Endothelial cell of umbilical vein (primary cell): ENCODE data around the gene CEP128. TPM values are rescaled to one million over a fixed set of nuclear protein-coding genes. Genes with fewer than 3 reads are reported as not detected.

Experiments
- BruUV-seq: library from RNA; stranded (reverse); fragments of 400-500 nt; replicated peaks from 2 replicates; lab custom pipeline; 2021; lab: Mats Ljungman, UMichigan
- CTCF ChIA-PET: fragments of 300-600, 350-600 bp; sonication (Branson Sonifier 250); formaldehyde crosslinking; loops from one replicate; lab custom pipeline; 2021; ENCODE audit warnings: antibody characterized with exemption, inconsistent platforms; lab: Charles Lee
- POLR2A ChIA-PET: fragments of 300-600, 350-600 bp; sonication (Branson Sonifier 250); formaldehyde crosslinking; loops from one replicate; lab custom pipeline; 2021; ENCODE audit warnings: antibody characterized with exemption, inconsistent platforms; lab: Charles Lee
- DNase-seq: peaks from one replicate; pipeline ENCODE4 v3.0.0-alpha.2; 2011; ENCODE audit warnings: low read depth, low spot score
- FAIRE-seq: peaks from 2 replicates; lab custom pipeline; 2011; peaks lifted over from hg19 to GRCh38; lab: Jason Lieb, UNC
- H2AFZ ChIP-seq: 2 replicates; pipeline ENCODE4 v1.6.0; 2012; ENCODE audit warnings: low read depth, low read length, control low read depth, inconsistent platforms
- H3K27ac ChIP-seq: 2 replicates; pipeline ENCODE4 v1.5.1; 2011; ENCODE audit warnings: low read depth, mild to moderate bottlenecking, control low read depth, low read length, moderate library complexity; ENCODE audit not compliant: insufficient read depth
- H3K27me3 ChIP-seq, 2 experiments: 2 replicates each; pipeline versions ENCODE4 v1.6.0 to v1.6.1; 2011; ENCODE audit warnings: low read length in 2 of 2, mixed read lengths in 1 of 2; ENCODE audit not compliant: control insufficient read depth in 2 of 2, insufficient read depth in 2 of 2
- H3K36me3 ChIP-seq, 2 experiments: 2 replicates in 1 of 2; 3 replicates in 1 of 2; pipeline ENCODE4 v1.5.1; 2011; ENCODE audit warnings: low read length in 2 of 2, mild to moderate bottlenecking in 1 of 2, moderate library complexity in 1 of 2; ENCODE audit not compliant: control insufficient read depth in 2 of 2, insufficient read depth in 2 of 2; ENCODE audit errors: extremely low read depth in 1 of 2
- H3K4me1 ChIP-seq: 3 replicates; pipeline ENCODE4 v1.5.1; 2011; ENCODE audit warnings: mild to moderate bottlenecking, low read length; ENCODE audit not compliant: control insufficient read depth, insufficient read depth; ENCODE audit errors: extremely low read depth
- H3K4me2 ChIP-seq: 2 replicates; pipeline ENCODE4 v1.6.1; 2011; ENCODE audit warnings: low read length, control low read depth, mixed read lengths; ENCODE audit not compliant: insufficient read depth
- H3K4me3 ChIP-seq, 3 experiments: fragments of 200-600 bp in 1 of 3; sonication (generic), shearing (Covaris generic) in 1 of 3; replicated peaks in 1 of 3; 2 replicates each; pipeline ENCODE4 v1.5.1; 2011 to 2016; ENCODE audit warnings: control low read depth in 3 of 3, low read length in 3 of 3, mild to moderate bottlenecking in 2 of 3, inconsistent platforms in 1 of 3, low read depth in 1 of 3, moderate library complexity in 1 of 3; ENCODE audit not compliant: insufficient read depth in 1 of 3
- H3K79me2 ChIP-seq: 2 replicates; pipeline ENCODE4 v1.6.0; 2012; ENCODE audit warnings: low read length, inconsistent platforms; ENCODE audit not compliant: control insufficient read depth, insufficient read depth
- H3K9ac ChIP-seq: replicated peaks from 2 replicates; pipeline ENCODE3; 2011; ENCODE audit warnings: low read length, control low read depth; ENCODE audit not compliant: insufficient read depth; ENCODE audit errors: extremely low read depth
- H3K9me1 ChIP-seq: replicated peaks from 3 replicates; pipeline ENCODE4 v1.6.0; 2011; ENCODE audit warnings: mild to moderate bottlenecking, low read length; ENCODE audit not compliant: control insufficient read depth, insufficient read depth; ENCODE audit errors: extremely low read depth
- H3K9me3 ChIP-seq: replicated peaks from 2 replicates; pipeline ENCODE4 v1.5.1; 2012; ENCODE audit warnings: low read length, inconsistent platforms; ENCODE audit not compliant: control insufficient read depth, insufficient read depth
- H4K20me1 ChIP-seq: replicated peaks from 2 replicates; pipeline ENCODE3; 2011; ENCODE audit warnings: mild to moderate bottlenecking, low read length; ENCODE audit not compliant: control insufficient read depth, insufficient read depth; ENCODE audit errors: extremely low read depth
- CTCF ChIP-seq, 2 donors: IDR thresholded peaks; 1 replicate in 1 of 2; 2 replicates in 1 of 2; pipeline ENCODE4 v1.5.1; 2011; ENCODE audit warnings: low read length in 2 of 2, mild to moderate bottlenecking in 2 of 2, moderate library complexity in 2 of 2, control low read depth in 1 of 2, inconsistent platforms in 1 of 2, low read depth in 1 of 2; ENCODE audit not compliant: insufficient read depth in 1 of 2; ENCODE audit errors: extremely low read depth in 1 of 2
- EZH2 ChIP-seq: IDR thresholded peaks from 2 replicates; pipeline ENCODE4 v1.6.1; 2012; ENCODE audit warnings: borderline replicate concordance, low read depth, mild to moderate bottlenecking, moderate library complexity, low read length, inconsistent platforms; ENCODE audit not compliant: severe bottlenecking
- FOS ChIP-seq: IDR thresholded peaks from 2 replicates; pipeline ENCODE4 v1.6.1; 2011; ENCODE audit warnings: mild to moderate bottlenecking, low read length, moderate library complexity, borderline replicate concordance; ENCODE audit not compliant: insufficient read depth
- GATA2 ChIP-seq: IDR thresholded peaks from 2 replicates; pipeline ENCODE4 v1.7.0; 2011; ENCODE audit warnings: low read depth, mild to moderate bottlenecking, moderate library complexity, mixed read lengths, low read length; ENCODE audit not compliant: insufficient read length, insufficient read depth
- JUN ChIP-seq: IDR thresholded peaks from 2 replicates; pipeline ENCODE4 v1.6.1; 2011; ENCODE audit warnings: borderline replicate concordance, low read depth; ENCODE audit not compliant: insufficient read length, insufficient read depth
- MAX ChIP-seq: IDR thresholded peaks from 2 replicates; pipeline ENCODE4 v1.6.1; 2011; ENCODE audit not compliant: insufficient read depth, insufficient read length
- MYC ChIP-seq: IDR thresholded peaks from one replicate; pipeline ENCODE4 v1.6.1; 2011; ENCODE audit warnings: mild to moderate bottlenecking, low read depth, low read length
- POLR2AphosphoS5 ChIP-seq: IDR thresholded peaks from 2 replicates; pipeline ENCODE4 v1.6.1; 2012; ENCODE audit warnings: low read depth, mild to moderate bottlenecking, control low read depth, low read length, moderate library complexity; ENCODE audit not compliant: insufficient read depth
- dilution Hi-C: fragments of 300-500 bp; cut with MboI; formaldehyde crosslinking; loops from one replicate; pipeline ENCODE4 v1.15.0; 2019; ENCODE audit warnings: low sequenced_read_pairs; ENCODE audit not compliant: extremely low pct_ligation_motif_present
- intact Hi-C: fragments of 100-400 bp; cut with micrococcal nuclease; formaldehyde crosslinking; loops from one replicate; pipeline ENCODE4 v1.10.0; 2022
- polyA plus RNA-seq, 4 experiments: library from polyadenylated mRNA; depleted of rRNA in 3 of 4; stranded (reverse) in 3 of 4; unstranded in 1 of 4; fragments of >200 nt; gene quantifications; 2 replicates each; pipeline versions ENCODE4 v1.2.1 to v1.2.3, GENCODE V29; 2011 to 2012; ENCODE audit warnings: missing spikeins in 1 of 4
- total RNA-seq: library from RNA; stranded (reverse); gene quantifications from 2 replicates; pipeline ENCODE4 v1.2.3, GENCODE V29; 2021

Gene CEP128
- total and polyA plus RNA-seq, 2 donors (not counting 3 experiments of a cell fraction or from before 2014, with no cell fraction given) = 0.91 to 23.7 TPM

- no peak overlapping the region for H3K4me3 ChIP-seq
- CTCF ChIA-PET = interaction anchor here (1.5 kb wide), 2 partner anchors 22 to 1589 kb away, joined by 4 to 5 read pairs; no protein-coding TSS in a partner anchor
- H3K79me2 ChIP-seq = no peaks in the 10 kb centered on the region
- BruUV-seq = no TSS peak
- dilution Hi-C loops = no loop called here
- H3K9ac ChIP-seq = no peak overlapping the region
- H3K4me1 ChIP-seq = no peaks in the 10 kb centered on the region
- H3K9me1 ChIP-seq = no peaks in the 10 kb centered on the region
- intact Hi-C loops = no loop called here
- no peaks in the 10 kb centered on the region for H3K36me3 ChIP-seq
- POLR2A ChIA-PET = no interaction called here
- FAIRE-seq (no peak), DNase-seq (no peak)
- TF ChIP-seq EZH2 (no peak), FOS (no peak), JUN (no peak), MAX (no peak), POLR2AphosphoS5 (no peak)
- no peak overlapping the region for H3K27ac ChIP-seq
- no peak overlapping the region for H2AFZ ChIP-seq
- no peaks in the 10 kb centered on the region for H3K9me3 ChIP-seq
- H4K20me1 ChIP-seq = no peaks in the 10 kb centered on the region
- H3K27me3 ChIP-seq = no peaks in the 10 kb centered on the region
- no peak overlapping the region for H3K4me2 ChIP-seq
Measured at GRCh38 chr14:80522411-80522810, 419.1 kb downstream of the CEP128 start.

GRCh38 chr14:80521456-80521855 is 420.1 kb downstream of the CEP128 start:
- Histone ChIP-seq H3K27me3 (no peaks in the 10 kb centered on the region), H3K4me2 (no peak overlapping the region), H3K9me1 (no peaks in the 10 kb centered on the region), H3K4me3 (no peak overlapping the region), H3K36me3 (no peaks in the 10 kb centered on the region), H3K4me1 (no peaks in the 10 kb centered on the region), H3K79me2 (no peaks in the 10 kb centered on the region), H2AFZ (no peak overlapping the region), H4K20me1 (no peaks in the 10 kb centered on the region), H3K9me3 (no peaks in the 10 kb centered on the region), H3K9ac (no peak overlapping the region), H3K27ac (no peak overlapping the region)
- BruUV-seq = no TSS peak
- ChIA-PET POLR2A (no interaction called here), CTCF (interaction anchor here (0.7 kb wide), 1 partner anchor 1513 kb away, joined by 3 read pairs; no protein-coding TSS in a partner anchor)
- TF ChIP-seq MYC = no peak
- no peak for TF ChIP-seq CTCF (IDR thresholded peaks at IDR 0.05; ENCODE audit: extremely low read depth in 1 of 2, insufficient read depth in 1 of 2, low read depth in 1 of 2, low read length in 2 of 2)
- no peak for TF ChIP-seq MAX
- no peak for TF ChIP-seq GATA2
- FAIRE-seq (no peak), DNase-seq (no peak)
- dilution Hi-C loops = no loop called here
- intact Hi-C loops = no loop called here
